OCI-LY7 (cell line): ENCODE results near the gene SLC29A3. TPM values are rescaled to one million over a fixed set of nuclear protein-coding genes. Genes with fewer than 3 reads are reported as not detected.

Experiments
- BruUV-seq: library from RNA; stranded (reverse); fragments of 400-500 nt; replicated peaks from 2 replicates; lab custom pipeline; 2021; lab: Mats Ljungman, UMichigan
- CTCF ChIA-PET: fragments of 300-600 bp; sonication (Branson Sonifier 250); formaldehyde crosslinking; loops from one replicate; lab custom pipeline; 2022; ENCODE audit warnings: antibody characterized with exemption; ENCODE audit not compliant: unreplicated experiment; lab: Charles Lee
- POLR2A ChIA-PET: fragments of 300-600 bp; sonication (Branson Sonifier 250); formaldehyde crosslinking; loops from one replicate; lab custom pipeline; 2022; ENCODE audit warnings: antibody characterized with exemption; lab: Charles Lee
- DNase-seq: peaks from one replicate; pipeline ENCODE4 v3.0.0-alpha.2; 2015; ENCODE audit warnings: low spot score
- H2AFZ ChIP-seq: fragments of 200-600 bp; sonication (generic), shearing (Covaris generic); 2 replicates; pipeline ENCODE4 v1.6.1; 2014; ENCODE audit warnings: mild to moderate bottlenecking, antibody characterized with exemption, low read length, moderate library complexity
- H3K27ac ChIP-seq: fragments of 200-600 bp; sonication (generic); 2 replicates; pipeline ENCODE4 v1.5.1; 2014; ENCODE audit warnings: mixed run types, low read depth, mild to moderate bottlenecking, moderate library complexity, low read length, inconsistent platforms; ENCODE audit not compliant: poor library complexity, severe bottlenecking
- H3K36me3 ChIP-seq: fragments of 200-600 bp; sonication (generic); 2 replicates; pipeline ENCODE4 v1.6.1; 2014; ENCODE audit warnings: mild to moderate bottlenecking, antibody characterized with exemption, low read length, moderate library complexity, mixed read lengths; ENCODE audit not compliant: insufficient read depth
- H3K4me1 ChIP-seq: fragments of 200-600 bp; sonication (generic); 2 replicates; pipeline ENCODE4 v1.5.1; 2014; ENCODE audit warnings: mild to moderate bottlenecking, low read length; ENCODE audit not compliant: insufficient read depth, poor library complexity, severe bottlenecking
- H3K4me2 ChIP-seq: fragments of 200-600 bp; sonication (generic); 2 replicates; pipeline ENCODE4 v1.6.1; 2014; ENCODE audit warnings: mild to moderate bottlenecking, low read length
- H3K4me3 ChIP-seq: fragments of 200-600 bp; sonication (generic); 2 replicates; pipeline ENCODE4 v1.5.1; 2014; ENCODE audit warnings: mild to moderate bottlenecking, low read depth, low read length; ENCODE audit not compliant: poor library complexity, severe bottlenecking
- H3K79me2 ChIP-seq: fragments of 200-600 bp; sonication (generic); 2 replicates; pipeline ENCODE4 v1.6.1; 2016; ENCODE audit warnings: low read depth, mild to moderate bottlenecking, low read length, moderate library complexity, mixed read lengths; ENCODE audit not compliant: insufficient read depth
- H3K9me2 ChIP-seq: fragments of 200-600 bp; sonication (generic); 2 replicates; pipeline ENCODE4 v1.6.1; 2016; ENCODE audit warnings: mild to moderate bottlenecking, low read length, mixed read lengths; ENCODE audit not compliant: insufficient read depth
- H3K9me3 ChIP-seq: fragments of 200-600 bp; sonication (generic); 2 replicates; pipeline ENCODE4 v1.6.1; 2014; ENCODE audit warnings: mild to moderate bottlenecking, mixed run types, low read length, mixed read lengths
- H4K20me1 ChIP-seq: fragments of 200-600 bp; sonication (generic); 2 replicates; pipeline ENCODE4 v1.6.1; 2014; ENCODE audit warnings: mild to moderate bottlenecking, antibody characterized with exemption, low read length, moderate library complexity, mixed read lengths; ENCODE audit not compliant: insufficient read depth
- EZH2phosphoT487 ChIP-seq: fragments of 200-600 bp; sonication (generic); IDR thresholded peaks from 2 replicates; pipeline ENCODE4 v1.6.1; 2018; ENCODE audit warnings: low read depth, borderline replicate concordance, mild to moderate bottlenecking, mixed run types, antibody characterized with exemption, low read length, moderate library complexity, mixed read lengths
- intact Hi-C: fragments of 100-400 bp; cut with micrococcal nuclease; formaldehyde crosslinking; loops from one replicate; pipeline ENCODE4 v1.10.0; 2022; ENCODE audit not compliant: unreplicated experiment
- total RNA-seq, 2 experiments: library from RNA; depleted of rRNA in 1 of 2; stranded (reverse); fragments of >200 nt in 1 of 2; shearing (Covaris generic) in 1 of 2; gene quantifications; 2 replicates each; pipeline ENCODE4 v1.2.3, GENCODE V29; 2014 to 2022
- TF ChIP-seq, protein P1 (sequence below): fragments of 200-600 bp; sonication (generic); conservative IDR thresholded peaks from 2 replicates; pipeline ENCODE4 v1.5.1; 2014; ENCODE audit warnings: mild to moderate bottlenecking, antibody characterized with exemption, low read length, moderate library complexity, mixed read lengths

SLC29A3 gene
- total RNA-seq, 2 experiments from 2014 or later: 1.7 to 8.2 TPM

- DNase-seq: no peak
- ChIA-PET POLR2A (interaction anchor here (0.7 kb wide), 1 partner anchor 40 kb away, joined by 3 read pairs; no protein-coding TSS in a partner anchor), CTCF (no interaction called here)
- H4K20me1 ChIP-seq: no peaks in the 10 kb centered on the region
- no peaks in the 10 kb centered on the region for H3K79me2 ChIP-seq
- intact Hi-C loops: no loop called here
- no peaks in the 10 kb centered on the region for H3K36me3 ChIP-seq
- no peak overlapping the region for H3K4me3 ChIP-seq
- peaks cover 5% of the 10 kb centered on the region for H3K4me1 ChIP-seq
- no peak overlapping the region for H3K27ac ChIP-seq
- no peak for TF ChIP-seq EZH2phosphoT487
- TF ChIP-seq, protein P1, sequence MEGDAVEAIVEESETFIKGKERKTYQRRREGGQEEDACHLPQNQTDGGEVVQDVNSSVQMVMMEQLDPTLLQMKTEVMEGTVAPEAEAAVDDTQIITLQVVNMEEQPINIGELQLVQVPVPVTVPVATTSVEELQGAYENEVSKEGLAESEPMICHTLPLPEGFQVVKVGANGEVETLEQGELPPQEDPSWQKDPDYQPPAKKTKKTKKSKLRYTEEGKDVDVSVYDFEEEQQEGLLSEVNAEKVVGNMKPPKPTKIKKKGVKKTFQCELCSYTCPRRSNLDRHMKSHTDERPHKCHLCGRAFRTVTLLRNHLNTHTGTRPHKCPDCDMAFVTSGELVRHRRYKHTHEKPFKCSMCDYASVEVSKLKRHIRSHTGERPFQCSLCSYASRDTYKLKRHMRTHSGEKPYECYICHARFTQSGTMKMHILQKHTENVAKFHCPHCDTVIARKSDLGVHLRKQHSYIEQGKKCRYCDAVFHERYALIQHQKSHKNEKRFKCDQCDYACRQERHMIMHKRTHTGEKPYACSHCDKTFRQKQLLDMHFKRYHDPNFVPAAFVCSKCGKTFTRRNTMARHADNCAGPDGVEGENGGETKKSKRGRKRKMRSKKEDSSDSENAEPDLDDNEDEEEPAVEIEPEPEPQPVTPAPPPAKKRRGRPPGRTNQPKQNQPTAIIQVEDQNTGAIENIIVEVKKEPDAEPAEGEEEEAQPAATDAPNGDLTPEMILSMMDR: no peak
- H3K9me2 ChIP-seq: no peaks in the 10 kb centered on the region
- H3K4me2 ChIP-seq: no peak overlapping the region
- no peak overlapping the region for H2AFZ ChIP-seq
- no TSS peak for BruUV-seq
- H3K9me3 ChIP-seq: no peaks in the 10 kb centered on the region
Measured at GRCh38 chr10:71337219-71337701, 18.2 kb downstream of the SLC29A3 start.

- intact Hi-C loops: no loop called here
- H3K9me2 ChIP-seq: no peaks in the 10 kb centered on the region
- no peak overlapping the region for H3K27ac ChIP-seq
- no peak for TF ChIP-seq EZH2phosphoT487
- TF ChIP-seq, protein P1: no peak
- H3K4me1 ChIP-seq: no peaks in the 10 kb centered on the region
- POLR2A ChIA-PET: no interaction called here
- no peak overlapping the region for H3K4me3 ChIP-seq
- no peak overlapping the region for H3K4me2 ChIP-seq
- H3K79me2 ChIP-seq: no peaks in the 10 kb centered on the region
- H4K20me1 ChIP-seq: no peaks in the 10 kb centered on the region
- no peak for DNase-seq
- CTCF ChIA-PET: no interaction called here
- H3K9me3 ChIP-seq: no peaks in the 10 kb centered on the region
- H2AFZ ChIP-seq: no peak overlapping the region
- BruUV-seq: no TSS peak
- no peaks in the 10 kb centered on the region for H3K36me3 ChIP-seq
Measured at GRCh38 chr10:71338728-71339495, 19.9 kb downstream of the SLC29A3 start.
